HUDEP-2 (cell line): ENCODE data around the gene KCNE1.
A peak's percentile ranks its signal among the peaks of the same experiment; 100 is the strongest.
"Not testable (repeated sequence)": the region's sequence is repeated elsewhere in the genome, so short reads cannot be mapped to it uniquely, and the experiment has no call there.

Experiments used
- DNase-seq, 76 experiments: peaks; one replicate each; lab custom pipeline; 2025; ENCODE audit not compliant: unreplicated experiment in 76 of 76; lab: John Stamatoyannopoulos, UW

Gene KCNE1

GRCh38 chr21:34517039-34517438, 5.0 kb upstream of the KCNE1 start:
- DNase-seq = no peak

GRCh38 chr21:34514576-34515115, 2.6 kb upstream of the KCNE1 start:
- DNase-seq = no peak

GRCh38 chr21:34513129-34513675, 1.2 kb upstream of the KCNE1 start:
- DNase-seq = no peak

- DNase-seq = no peak
These were observed 829 bp downstream of the KCNE1 start for GRCh38 chr21:34511181-34511580.

GRCh38 chr21:34510148-34511142, 1.6 kb downstream of the KCNE1 start:
- peak in 57 of 76 experiments; percentile 9 to 79 (median 52) for DNase-seq

- DNase-seq = peak in 3 of 76 experiments; percentile 9 to 30 (median 12)
These were observed 2.9 kb downstream of the KCNE1 start for GRCh38 chr21:34509151-34509550.

- DNase-seq = no peak
These were observed 7.4 kb downstream of the KCNE1 start for GRCh38 chr21:34504595-34504994.

- no peak for DNase-seq
These were observed 9.4 kb downstream of the KCNE1 start for GRCh38 chr21:34502480-34503106.

GRCh38 chr21:34501716-34502115, 10.3 kb downstream of the KCNE1 start:
- DNase-seq = no peak

- DNase-seq = no peak
These were observed 11.8 kb downstream of the KCNE1 start for GRCh38 chr21:34500191-34500590.

- peak in 3 of 76 experiments; percentile 3 to 34 (median 33) for DNase-seq
These were observed 12.9 kb downstream of the KCNE1 start for GRCh38 chr21:34499116-34499515.

GRCh38 chr21:34498623-34499022, 13.4 kb downstream of the KCNE1 start:
- DNase-seq = peak in 3 of 76 experiments; percentile 8 to 20 (median 15)

GRCh38 chr21:34483854-34484253, 28.2 kb downstream of the KCNE1 start:
- not testable (repeated sequence) for DNase-seq

- not testable (repeated sequence) for DNase-seq
These were observed 28.6 kb downstream of the KCNE1 start for GRCh38 chr21:34483435-34483834.

GRCh38 chr21:34467333-34467732, 44.7 kb downstream of the KCNE1 start:
- DNase-seq = not testable (repeated sequence)

- DNase-seq = not testable (repeated sequence)
These were observed 52.6 kb downstream of the KCNE1 start for GRCh38 chr21:34459426-34459825.

GRCh38 chr21:34458266-34458665, 53.7 kb downstream of the KCNE1 start:
- not testable (repeated sequence) for DNase-seq

GRCh38 chr21:34456180-34456579, 55.8 kb downstream of the KCNE1 start:
- DNase-seq = not testable (repeated sequence)

GRCh38 chr21:34455628-34456027, 56.4 kb downstream of the KCNE1 start:
- not testable (repeated sequence) for DNase-seq

GRCh38 chr21:34447018-34447417, 65.0 kb downstream of the KCNE1 start:
- DNase-seq = not testable (repeated sequence)

- not testable (repeated sequence) for DNase-seq
These were observed 68.5 kb downstream of the KCNE1 start for GRCh38 chr21:34443486-34443885.
